K562 (cell line): ENCODE results near the gene PDE5A. TPM values are rescaled to one million over a fixed set of nuclear protein-coding genes. Genes with fewer than 3 reads are reported as not detected.

Experiments used
- ATAC-seq: fragments of 200-7000 bp; cut with Tn5 transposase; 3 replicates; pipeline ENCODE4 v1.9.1; 2020; ENCODE audit warnings: moderate library complexity
- BruUV-seq: library from RNA; stranded (reverse); fragments of 400-500 nt; replicated peaks from 2 replicates; lab custom pipeline; 2021; lab: Mats Ljungman, UMichigan
- CTCF ChIA-PET: fragments of 300-600 bp; formaldehyde crosslinking; extraction: SDS; loops from one replicate; lab custom pipeline; 2021; ENCODE audit warnings: low intra/inter-chr PET ratio; lab: Yijun Ruan, JAX
- POLR2A ChIA-PET: fragments of 300-600, 350-650 bp; sonication (Branson Sonifier 250); formaldehyde crosslinking; extraction: SDS; loops from one replicate; lab custom pipeline; 2021; ENCODE audit warnings: antibody characterized with exemption, inconsistent platforms; lab: Yijun Ruan, JAX
- DNase-seq, 4 experiments: peaks; one replicate each; pipeline versions ENCODE4 v3.0.0 to v3.0.0-alpha.2; 2011 to 2018; ENCODE audit warnings: low spot score in 3 of 4, mixed read lengths in 3 of 4; ENCODE audit errors: extremely low read depth in 1 of 4
- FAIRE-seq: peaks from 2 replicates; lab custom pipeline; 2011; peaks lifted over from hg19 to GRCh38; lab: Jason Lieb, UNC
- H2AFZ ChIP-seq: 2 replicates; pipeline ENCODE4 v1.6.0; 2011; ENCODE audit warnings: low read depth, low read length, control low read depth, inconsistent platforms
- H3K27ac ChIP-seq: fragments of 200-600 bp; 3 replicates; pipeline ENCODE4 v1.8.0; 2011; ENCODE audit warnings: low read depth, mild to moderate bottlenecking, control low read depth, inconsistent platforms, low read length, moderate library complexity, mixed read lengths; ENCODE audit errors: extremely low read depth
- H3K27me3 ChIP-seq, 2 experiments: fragments of 300-600 bp in 1 of 2; 2 replicates in 1 of 2; 3 replicates in 1 of 2; pipeline versions ENCODE4 v1.6.0 to v1.8.0; 2011; ENCODE audit warnings: inconsistent platforms in 2 of 2, low read length in 2 of 2, mild to moderate bottlenecking in 1 of 2, mixed read lengths in 1 of 2, moderate library complexity in 1 of 2; ENCODE audit not compliant: control insufficient read depth in 2 of 2, insufficient read depth in 2 of 2
- H3K36me3 ChIP-seq: fragments of 300-600 bp; 3 replicates; pipeline ENCODE4 v1.8.0; 2011; ENCODE audit warnings: mild to moderate bottlenecking, low read length, inconsistent platforms; ENCODE audit not compliant: control insufficient read depth, insufficient read depth
- H3K4me1 ChIP-seq, 2 experiments: fragments of 200-600 bp in 1 of 2; replicated peaks in 1 of 2; 2 replicates in 1 of 2; 3 replicates in 1 of 2; pipeline versions ENCODE4 v1.5.1 to v1.8.0; 2011; ENCODE audit warnings: inconsistent platforms in 2 of 2, low read length in 2 of 2, mild to moderate bottlenecking in 1 of 2, mixed read lengths in 1 of 2, moderate library complexity in 1 of 2; ENCODE audit not compliant: control insufficient read depth in 2 of 2, insufficient read depth in 2 of 2
- H3K4me2 ChIP-seq: 2 replicates; pipeline ENCODE4 v1.6.1; 2011; ENCODE audit warnings: low read length, control low read depth, inconsistent platforms, mixed read lengths; ENCODE audit not compliant: insufficient read depth
- H3K4me3 ChIP-seq: fragments of 200-600 bp; sonication (generic), shearing (Covaris generic); 2 replicates; pipeline ENCODE4 v1.5.1; 2016; ENCODE audit warnings: control low read depth, inconsistent platforms
- H3K79me2 ChIP-seq: fragments of 200-600 bp; 3 replicates; pipeline ENCODE4 v1.8.0; 2011; ENCODE audit warnings: low read length, inconsistent platforms; ENCODE audit not compliant: control insufficient read depth, insufficient read depth
- H3K9ac ChIP-seq, 2 experiments: 2 replicates each; pipeline versions ENCODE4 v1.6.0 to v1.6.1; 2011; ENCODE audit warnings: low read depth in 2 of 2, low read length in 2 of 2, control low read depth in 1 of 2, inconsistent platforms in 1 of 2, mild to moderate bottlenecking in 1 of 2, mixed read lengths in 1 of 2; ENCODE audit not compliant: insufficient read depth in 1 of 2
- H3K9me1 ChIP-seq: one replicate; pipeline ENCODE4 v1.6.0; 2011; ENCODE audit warnings: inconsistent platforms, mild to moderate bottlenecking, low read length, moderate library complexity; ENCODE audit not compliant: control insufficient read depth, insufficient read depth
- H3K9me3 ChIP-seq: replicated peaks from 2 replicates; pipeline ENCODE4 v1.5.1; 2011; ENCODE audit warnings: low read depth, low read length, inconsistent platforms; ENCODE audit not compliant: control insufficient read depth, insufficient read depth
- H4K20me1 ChIP-seq: replicated peaks from 2 replicates; pipeline ENCODE4 v1.6.1; 2011; ENCODE audit warnings: low read length, inconsistent platforms, mixed read lengths; ENCODE audit not compliant: control insufficient read depth, insufficient read depth
- ELF4 ChIP-seq: fragments of 450-650 bp; formaldehyde crosslinking; IDR thresholded peaks from 2 replicates; pipeline ENCODE4 v1.4.0; 2022; ENCODE audit warnings: missing genetic modification characterization
- GTF2E2 ChIP-seq: fragments of 200-800 bp; sonication (Bioruptor generic); IDR thresholded peaks from 2 replicates; pipeline ENCODE4 v1.6.1; 2016; ENCODE audit warnings: missing genetic modification characterization, missing compliant biosample characterization
- MAFG ChIP-seq: fragments of 450-650 bp; conservative IDR thresholded peaks from 2 replicates; pipeline ENCODE4 v1.6.1; 2016; ENCODE audit warnings: missing genetic modification characterization, missing compliant biosample characterization
- NCOA4 ChIP-seq: fragments of 450-650 bp; IDR thresholded peaks from 2 replicates; pipeline ENCODE4 v1.6.1; 2018; ENCODE audit warnings: mild to moderate bottlenecking; ENCODE audit not compliant: partially characterized antibody
- SAFB ChIP-seq: fragments of 200-400 bp; formaldehyde crosslinking; IDR thresholded peaks from 2 replicates; pipeline ENCODE4 v1.6.1; 2017; ENCODE audit warnings: low read depth, low read length, borderline replicate concordance
- ZC3H11A ChIP-seq: IDR thresholded peaks from 2 replicates; pipeline ENCODE4 v1.6.1; 2012; ENCODE audit warnings: low read depth, low read length, improper control_type of control experiment
- ZEB2 ChIP-seq: fragments of 450-650 bp; IDR thresholded peaks from 2 replicates; pipeline ENCODE4 v1.6.1; 2016
- ZNF12 ChIP-seq: sonication (generic); formaldehyde crosslinking; IDR thresholded peaks from 2 replicates; pipeline ENCODE4 v1.4.0; 2020; ENCODE audit warnings: mild to moderate bottlenecking, missing genetic modification reagents
- ZNF551 ChIP-seq: fragments of 250-450 bp; sonication (Bioruptor Pico); IDR thresholded peaks from 2 replicates; pipeline ENCODE4 v1.5.0; 2021; ENCODE audit warnings: mild to moderate bottlenecking, moderate library complexity
- ZSCAN32 ChIP-seq: fragments of 450-650 bp; formaldehyde crosslinking; IDR thresholded peaks from 2 replicates; pipeline ENCODE4 v1.4.0; 2020; ENCODE audit warnings: mild to moderate bottlenecking, moderate library complexity
- WGBS: fragments of 100-300 bp; shearing (Covaris generic); methylation state at CpG from one replicate; pipeline ENCODE4 v1.1.6; 2016; ENCODE audit warnings: low coverage, mixed read lengths; ENCODE audit not compliant: insufficient coverage; ENCODE audit errors: missing lambda C conversion rate; 5-methylcytosine and 5-hydroxymethylcytosine counted together
- in situ Hi-C: fragments of 300-500 bp; cut with MboI; formaldehyde crosslinking; loops from 4 replicates; pipeline ENCODE4 v1.15.0; 2018; ENCODE audit warnings: inconsistent platforms, mixed read lengths
- intact Hi-C: fragments of 100-400 bp; cut with micrococcal nuclease; formaldehyde crosslinking; loops from 2 replicates; pipeline ENCODE4 v1.14.2; 2022
- polyA plus RNA-seq, 8 experiments: library from polyadenylated mRNA; depleted of rRNA in 4 of 8; stranded (reverse) in 5 of 8; unstranded in 3 of 8; fragments of >200 nt; fragmentation: Nextera tagmentation in 2 of 8; fragmentation: Illumina TruSeq in 1 of 8; extraction: Ambion mirVana in 2 of 8; extraction: Trizol in 1 of 8; gene quantifications; 2 replicates each; pipeline versions ENCODE4 v1.2.1 to v1.2.3, GENCODE V29; 2011 to 2014; ENCODE audit warnings: inconsistent platforms in 1 of 8, missing spikeins in 1 of 8
- total RNA-seq, 7 experiments: library from RNA; depleted of rRNA in 6 of 7; stranded (reverse); fragments of >200 nt in 6 of 7; fragmentation: Illumina TruSeq in 2 of 7; extraction: Trizol in 2 of 7; gene quantifications; 2 replicates each; pipeline versions ENCODE4 v1.2.1 to v1.2.3, GENCODE V29; 2011 to 2021; ENCODE audit warnings: low replicate concordance in 1 of 7
- TF ChIP-seq, protein P1 (sequence below): fragments of 250-450 bp; sonication (Bioruptor Pico); IDR thresholded peaks from 2 replicates; pipeline ENCODE4 v1.5.0; 2021; ENCODE audit warnings: mild to moderate bottlenecking, borderline replicate concordance
- TF ChIP-seq, protein P2 (sequence below): fragments of 450-650 bp; IDR thresholded peaks from 2 replicates; pipeline ENCODE4 v1.6.1; 2016; ENCODE audit warnings: antibody characterized with exemption
- TF ChIP-seq, protein P3 (sequence below), 2 experiments: fragments of 450-650 bp in 1 of 2; sonication (generic) in 1 of 2; formaldehyde crosslinking in 1 of 2; IDR thresholded peaks in 1 of 2; conservative IDR thresholded peaks in 1 of 2; 2 replicates each; pipeline versions ENCODE4 v1.6.1 to v1.8.1; 2016 to 2023; ENCODE audit warnings: mild to moderate bottlenecking in 2 of 2, moderate library complexity in 2 of 2, inconsistent platforms in 1 of 2, missing genetic modification reagents in 1 of 2

The PDE5A gene
- total and polyA plus RNA-seq, 9 of the 15 experiments (the other 6 are each of a cell fraction or from before 2014, with no cell fraction given), result 0.07 to 1.9 (median 0.29) TPM

DNA sequence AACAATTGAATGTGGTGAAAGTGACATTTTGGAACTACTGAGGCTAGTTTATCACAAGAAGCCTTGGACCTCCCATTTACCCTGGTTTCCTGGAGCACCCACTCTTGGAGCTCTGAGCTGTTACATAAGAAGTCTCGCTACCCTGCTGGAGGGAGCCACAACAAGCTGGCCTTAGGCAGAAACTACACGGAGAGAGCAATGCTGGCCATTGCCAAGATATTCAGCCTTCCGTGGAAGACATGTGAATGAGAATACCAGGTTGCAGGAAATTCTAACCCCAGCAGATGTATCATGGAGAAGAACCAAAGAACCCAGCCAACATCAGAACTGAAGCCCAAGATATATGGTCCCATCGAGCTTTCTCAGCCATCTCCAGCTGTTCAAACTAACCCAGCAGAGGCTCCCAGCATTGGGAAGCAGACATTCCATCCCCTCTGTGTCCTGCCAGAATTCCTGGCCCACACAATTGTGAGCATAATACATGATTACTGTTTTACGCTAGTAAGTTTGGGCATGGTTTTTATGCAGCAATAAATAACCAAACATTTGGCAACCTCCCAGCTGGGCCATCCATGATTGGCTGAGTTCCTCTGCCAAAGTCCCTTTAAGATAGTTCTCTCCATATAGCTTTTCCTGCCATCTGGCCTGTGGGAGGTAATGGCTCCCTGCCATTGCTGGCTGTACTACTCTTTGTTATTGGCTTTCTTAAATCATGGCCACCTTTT is 17.9 kb upstream of the PDE5A start:
- H3K9me3 ChIP-seq, result no peaks in the 10 kb centered on the region
- no peaks in the 10 kb centered on the region for H3K4me1 ChIP-seq
- DNase-seq, result no peak
- no peaks in the 10 kb centered on the region for H3K79me2 ChIP-seq
- in situ Hi-C loops, result no loop called here
- FAIRE-seq, result no peak
- no peaks in the 10 kb centered on the region for H3K36me3 ChIP-seq
- H3K27me3 ChIP-seq, result no peaks in the 10 kb centered on the region
- no peak overlapping the region for H3K4me2 ChIP-seq
- 1% methylated on average over 5 of the region's 5 CpGs for WGBS
- no TSS peak for BruUV-seq
- ChIA-PET CTCF (no interaction called here), POLR2A (no interaction called here)
- intact Hi-C loops, result no loop called here
- H3K9me1 ChIP-seq, result no peaks in the 10 kb centered on the region
- no peak overlapping the region for H3K9ac ChIP-seq
- no peak for ATAC-seq
- no peak overlapping the region for H3K27ac ChIP-seq
- no peaks in the 10 kb centered on the region for H4K20me1 ChIP-seq
- H2AFZ ChIP-seq, result no peak overlapping the region
- TF ChIP-seq ZNF12 (CRISPR knock-in tag) (no peak), ZNF551 (CRISPR knock-in tag) (no peak), NCOA4 (no peak), ZC3H11A (no peak), ZSCAN32 (CRISPR knock-in tag) (no peak), GTF2E2 (no peak), MAFG (no peak), SAFB (no peak), ZEB2 (no peak), ELF4 (CRISPR knock-in tag) (no peak)
- TF ChIP-seq, protein P1, sequence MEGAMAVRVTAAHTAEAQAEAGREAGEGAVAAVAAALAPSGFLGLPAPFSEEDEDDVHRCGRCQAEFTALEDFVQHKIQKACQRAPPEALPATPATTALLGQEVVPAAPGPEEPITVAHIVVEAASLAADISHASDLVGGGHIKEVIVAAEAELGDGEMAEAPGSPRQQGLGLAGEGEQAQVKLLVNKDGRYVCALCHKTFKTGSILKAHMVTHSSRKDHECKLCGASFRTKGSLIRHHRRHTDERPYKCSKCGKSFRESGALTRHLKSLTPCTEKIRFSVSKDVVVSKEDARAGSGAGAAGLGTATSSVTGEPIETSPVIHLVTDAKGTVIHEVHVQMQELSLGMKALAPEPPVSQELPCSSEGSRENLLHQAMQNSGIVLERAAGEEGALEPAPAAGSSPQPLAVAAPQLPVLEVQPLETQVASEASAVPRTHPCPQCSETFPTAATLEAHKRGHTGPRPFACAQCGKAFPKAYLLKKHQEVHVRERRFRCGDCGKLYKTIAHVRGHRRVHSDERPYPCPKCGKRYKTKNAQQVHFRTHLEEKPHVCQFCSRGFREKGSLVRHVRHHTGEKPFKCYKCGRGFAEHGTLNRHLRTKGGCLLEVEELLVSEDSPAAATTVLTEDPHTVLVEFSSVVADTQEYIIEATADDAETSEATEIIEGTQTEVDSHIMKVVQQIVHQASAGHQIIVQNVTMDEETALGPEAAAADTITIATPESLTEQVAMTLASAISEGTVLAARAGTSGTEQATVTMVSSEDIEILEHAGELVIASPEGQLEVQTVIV (CRISPR knock-in tag), result no peak
- TF ChIP-seq, protein P2, sequence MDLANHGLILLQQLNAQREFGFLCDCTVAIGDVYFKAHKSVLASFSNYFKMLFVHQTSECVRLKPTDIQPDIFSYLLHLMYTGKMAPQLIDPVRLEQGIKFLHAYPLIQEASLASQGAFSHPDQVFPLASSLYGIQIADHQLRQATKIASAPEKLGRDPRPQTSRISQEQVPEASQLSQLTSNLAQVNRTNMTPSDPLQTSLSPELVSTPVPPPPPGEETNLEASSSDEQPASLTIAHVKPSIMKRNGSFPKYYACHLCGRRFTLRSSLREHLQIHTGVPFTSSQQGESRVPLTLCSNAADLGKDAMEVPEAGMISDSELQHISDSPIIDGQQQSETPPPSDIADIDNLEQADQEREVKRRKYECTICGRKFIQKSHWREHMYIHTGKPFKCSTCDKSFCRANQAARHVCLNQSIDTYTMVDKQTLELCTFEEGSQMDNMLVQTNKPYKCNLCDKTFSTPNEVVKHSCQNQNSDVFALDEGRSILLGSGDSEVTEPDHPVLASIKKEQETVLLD, result no peak
- TF ChIP-seq, protein P3, sequence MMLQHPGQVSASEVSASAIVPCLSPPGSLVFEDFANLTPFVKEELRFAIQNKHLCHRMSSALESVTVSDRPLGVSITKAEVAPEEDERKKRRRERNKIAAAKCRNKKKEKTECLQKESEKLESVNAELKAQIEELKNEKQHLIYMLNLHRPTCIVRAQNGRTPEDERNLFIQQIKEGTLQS (IDR thresholded peaks at IDR 0.05), result no peak
- TF ChIP-seq, protein P3 (CRISPR knock-in tag; conservative IDR thresholded peaks at IDR 0.05), result no peak
- no peak overlapping the region for H3K4me3 ChIP-seq
